Karpas-422 (cell line): ENCODE results near the gene LCORL. TPM values are rescaled to one million over a fixed set of nuclear protein-coding genes. Genes with fewer than 3 reads are reported as not detected.

Source experiments
- DNase-seq: peaks from one replicate; pipeline ENCODE4 v3.0.0-alpha.2; 2015
- H2AFZ ChIP-seq: fragments of 200-600 bp; sonication (generic); 2 replicates; pipeline ENCODE4 v1.6.1; 2014; ENCODE audit warnings: antibody characterized with exemption, low read length, mixed read lengths
- H3K27ac ChIP-seq: fragments of 200-600 bp; sonication (generic); 2 replicates; pipeline ENCODE4 v1.5.1; 2014; ENCODE audit warnings: mild to moderate bottlenecking, low read length, moderate library complexity
- H3K27me3 ChIP-seq: fragments of 200-600 bp; sonication (generic); 2 replicates; pipeline ENCODE4 v1.6.1; 2014; ENCODE audit warnings: low read length, mixed read lengths
- H3K36me3 ChIP-seq: fragments of 200-600 bp; sonication (generic); 2 replicates; pipeline ENCODE4 v1.6.1; 2014; ENCODE audit warnings: low read length, mixed read lengths; ENCODE audit not compliant: insufficient read depth
- H3K4me1 ChIP-seq: fragments of 200-600 bp; sonication (generic); 2 replicates; pipeline ENCODE4 v1.6.1; 2014; ENCODE audit warnings: mild to moderate bottlenecking, low read length, mixed read lengths
- H3K4me2 ChIP-seq: fragments of 200-600 bp; sonication (generic); 2 replicates; pipeline ENCODE4 v1.6.1; 2014; ENCODE audit warnings: low read length, low read depth, mild to moderate bottlenecking; ENCODE audit not compliant: poor library complexity, severe bottlenecking
- H3K4me3 ChIP-seq: fragments of 200-600 bp; sonication (generic); 2 replicates; pipeline ENCODE4 v1.5.1; 2014; ENCODE audit warnings: mild to moderate bottlenecking, antibody characterized with exemption, low read length, mixed read lengths
- H3K79me2 ChIP-seq: fragments of 200-600 bp; sonication (generic); 2 replicates; pipeline ENCODE4 v1.6.1; 2014; ENCODE audit warnings: mild to moderate bottlenecking, low read length, mixed read lengths
- H3K9ac ChIP-seq: fragments of 200-600 bp; sonication (generic); 2 replicates; pipeline ENCODE4 v1.6.0; 2014; ENCODE audit warnings: low read length
- H3K9me2 ChIP-seq: fragments of 200-600 bp; sonication (generic), shearing (Covaris generic); replicated peaks from 2 replicates; pipeline ENCODE4 v1.6.0; 2014; ENCODE audit warnings: mild to moderate bottlenecking, low read length, moderate library complexity; ENCODE audit not compliant: insufficient read depth
- H3K9me3 ChIP-seq: fragments of 300-700, 200-600 bp; sonication (generic); 2 replicates; pipeline ENCODE4 v1.6.1; 2014; ENCODE audit warnings: low read length, mixed read lengths
- H4K20me1 ChIP-seq: fragments of 200-600 bp; sonication (generic); 2 replicates; pipeline ENCODE4 v1.6.1; 2014; ENCODE audit warnings: mild to moderate bottlenecking, antibody characterized with exemption, low read length, low read depth; ENCODE audit not compliant: insufficient read depth
- total RNA-seq: library from RNA; depleted of rRNA; stranded (reverse); fragments of >200 nt; shearing (Covaris generic); gene quantifications from 2 replicates; pipeline ENCODE4 v1.2.3, GENCODE V29; 2014; ENCODE audit warnings: low replicate concordance; rRNA removed

Gene LCORL
- total RNA-seq, result 33.1 and 50.1 TPM in 2 replicates

- Histone ChIP-seq H2AFZ (peak within 1 kb of the TSS; percentile 94), H3K79me2 (peaks cover 42% of the 10 kb centered on the region), H3K9ac (peak within 1 kb of the TSS; percentile 92), H3K36me3 (0 out of 2 replicates have a peak, but pooled peaks cover 3% of the 10 kb centered on the region), H3K4me2 (peak within 1 kb of the TSS; percentile 96), H3K4me1 (peaks cover 37% of the 10 kb centered on the region), H4K20me1 (peaks cover 5% of the 10 kb centered on the region; the same call in 1 of the 2 replicates), H3K27ac (peak within 1 kb of the TSS; percentile 58), H3K9me2 (no peaks in the 10 kb centered on the region), H3K4me3 (peak within 1 kb of the TSS; percentile 86), H3K27me3 (no peaks in the 10 kb centered on the region), H3K9me3 (no peaks in the 10 kb centered on the region)
- DNase-seq, result peak; percentile 98
Observed at GRCh38 chr4:18021720-18022571, at the start of gene LCORL. TSS of gene LCORL (minus strand) at chr4:18021755. CDS start at chr4:18021751, 4 bp downstream.

GRCh38 chr4:18069810-18070209 is 48.3 kb upstream of the LCORL start:
- Histone ChIP-seq H3K27ac (no peak overlapping the region), H4K20me1 (no peaks in the 10 kb centered on the region), H3K27me3 (no peaks in the 10 kb centered on the region), H3K36me3 (no peaks in the 10 kb centered on the region), H3K4me1 (no peaks in the 10 kb centered on the region), H3K9me2 (no peaks in the 10 kb centered on the region), H3K9me3 (no peaks in the 10 kb centered on the region), H3K4me3 (no peak overlapping the region), H3K4me2 (no peak overlapping the region), H2AFZ (no peak overlapping the region), H3K79me2 (no peaks in the 10 kb centered on the region), H3K9ac (no peak overlapping the region)
- no peak for DNase-seq

- H2AFZ ChIP-seq, result no peak overlapping the region
- no peaks in the 10 kb centered on the region for H4K20me1 ChIP-seq
- no peak overlapping the region for H3K4me3 ChIP-seq
- peaks cover 4% of the 10 kb centered on the region; the same call in 1 of the 2 replicates for H3K27me3 ChIP-seq
- H3K36me3 ChIP-seq, result no peaks in the 10 kb centered on the region
- no peak overlapping the region for H3K4me2 ChIP-seq
- H3K27ac ChIP-seq, result no peak overlapping the region
- DNase-seq, result no peak
- no peaks in the 10 kb centered on the region for H3K4me1 ChIP-seq
- no peaks in the 10 kb centered on the region for H3K9me2 ChIP-seq
- H3K79me2 ChIP-seq, result no peaks in the 10 kb centered on the region
- no peaks in the 10 kb centered on the region for H3K9me3 ChIP-seq
- no peak overlapping the region for H3K9ac ChIP-seq
Observed at GRCh38 chr4:18067031-18067430, 45.5 kb upstream of the LCORL start.

- no peak overlapping the region for H3K4me2 ChIP-seq
- no peaks in the 10 kb centered on the region for H3K36me3 ChIP-seq
- DNase-seq, result no peak
- H3K27ac ChIP-seq, result no peak overlapping the region
- no peaks in the 10 kb centered on the region for H3K79me2 ChIP-seq
- peaks cover 4% of the 10 kb centered on the region; the same call in 1 of the 2 replicates for H3K27me3 ChIP-seq
- H3K4me3 ChIP-seq, result no peak overlapping the region
- no peaks in the 10 kb centered on the region for H3K4me1 ChIP-seq
- H3K9ac ChIP-seq, result no peak overlapping the region
- no peak overlapping the region for H2AFZ ChIP-seq
- H3K9me2 ChIP-seq, result no peaks in the 10 kb centered on the region
- H3K9me3 ChIP-seq, result no peaks in the 10 kb centered on the region
- no peaks in the 10 kb centered on the region for H4K20me1 ChIP-seq
Observed at GRCh38 chr4:18063079-18063478, 41.5 kb upstream of the LCORL start.

GRCh38 chr4:18057821-18058533 is 36.4 kb upstream of the LCORL start:
- DNase-seq, result no peak
- Histone ChIP-seq H4K20me1 (no peaks in the 10 kb centered on the region), H2AFZ (no peak overlapping the region), H3K9me2 (no peaks in the 10 kb centered on the region), H3K27ac (no peak overlapping the region), H3K27me3 (no peaks in the 10 kb centered on the region), H3K36me3 (no peaks in the 10 kb centered on the region), H3K4me3 (no peak overlapping the region), H3K4me1 (no peaks in the 10 kb centered on the region), H3K9ac (no peak overlapping the region), H3K9me3 (no peaks in the 10 kb centered on the region), H3K79me2 (no peaks in the 10 kb centered on the region), H3K4me2 (no peak overlapping the region)

- no peak for DNase-seq
Observed at GRCh38 chr4:18056030-18056429, 34.5 kb upstream of the LCORL start.

GRCh38 chr4:18052158-18052557 is 30.6 kb upstream of the LCORL start:
- no peak for DNase-seq

More at GRCh38 chr4:18056030-18056429, 34.5 kb upstream of the LCORL start:
- Histone ChIP-seq H3K9me2 (no peaks in the 10 kb centered on the region), H3K27ac (no peak overlapping the region), H3K9me3 (no peaks in the 10 kb centered on the region), H4K20me1 (no peaks in the 10 kb centered on the region), H3K4me1 (no peaks in the 10 kb centered on the region), H3K9ac (no peak overlapping the region), H3K27me3 (no peaks in the 10 kb centered on the region), H3K4me2 (no peak overlapping the region), H3K36me3 (no peaks in the 10 kb centered on the region), H3K4me3 (no peak overlapping the region), H3K79me2 (no peaks in the 10 kb centered on the region), H2AFZ (no peak overlapping the region)

GRCh38 chr4:18051281-18051680 is 29.7 kb upstream of the LCORL start:
- no peak for DNase-seq

More at GRCh38 chr4:18052158-18052557, 30.6 kb upstream of the LCORL start:
- Histone ChIP-seq H4K20me1 (no peaks in the 10 kb centered on the region), H3K79me2 (no peaks in the 10 kb centered on the region), H3K4me1 (no peaks in the 10 kb centered on the region), H3K27ac (no peak overlapping the region), H3K9me2 (no peaks in the 10 kb centered on the region), H3K36me3 (no peaks in the 10 kb centered on the region), H3K4me2 (no peak overlapping the region), H3K27me3 (no peaks in the 10 kb centered on the region), H2AFZ (no peak overlapping the region), H3K9me3 (no peaks in the 10 kb centered on the region), H3K4me3 (no peak overlapping the region), H3K9ac (no peak overlapping the region)

More at GRCh38 chr4:18051281-18051680, 29.7 kb upstream of the LCORL start:
- Histone ChIP-seq H3K9ac (no peak overlapping the region), H3K4me1 (no peaks in the 10 kb centered on the region), H3K4me2 (no peak overlapping the region), H2AFZ (no peak overlapping the region), H3K27me3 (no peaks in the 10 kb centered on the region), H3K36me3 (no peaks in the 10 kb centered on the region), H3K9me2 (no peaks in the 10 kb centered on the region), H3K79me2 (no peaks in the 10 kb centered on the region), H3K27ac (no peak overlapping the region), H4K20me1 (no peaks in the 10 kb centered on the region), H3K4me3 (no peak overlapping the region), H3K9me3 (no peaks in the 10 kb centered on the region)
